SK-N-SH treated with all-trans-retinoic acid at 6 μM for 48 hours (cell line): ENCODE measurements around the gene TOM1L1.

Source experiments
- GLIS3 ChIP-seq: fragments of 250-450 bp; sonication (Bioruptor Pico); IDR thresholded peaks from 2 replicates; pipeline ENCODE4 v1.5.0; 2020; ENCODE audit warnings: mild to moderate bottlenecking, moderate library complexity
- ZC3H10 ChIP-seq: fragments of 250-450 bp; sonication (Bioruptor Pico); IDR thresholded peaks from 2 replicates; pipeline ENCODE4 v1.5.1; 2021; ENCODE audit warnings: mild to moderate bottlenecking, moderate library complexity
- ZNF565 ChIP-seq: fragments of 450-650 bp; formaldehyde crosslinking; conservative IDR thresholded peaks from 2 replicates; pipeline ENCODE4 v1.5.0; 2020; ENCODE audit warnings: low read depth, mild to moderate bottlenecking, moderate library complexity
- ZNF70 ChIP-seq: fragments of 450-650 bp; formaldehyde crosslinking; IDR thresholded peaks from 2 replicates; pipeline ENCODE4 v1.5.0; 2020; ENCODE audit warnings: mild to moderate bottlenecking, moderate library complexity

GRCh38 chr17:54992797-54993639 is 92.4 kb downstream of the TOM1L1 start:
- no peak for TF ChIP-seq ZNF565 (CRISPR knock-in tag)
- no peak for TF ChIP-seq GLIS3 (CRISPR knock-in tag)
- no peak for TF ChIP-seq ZC3H10 (CRISPR knock-in tag)
- no peak for TF ChIP-seq ZNF70
